AG04450 (cell line): ENCODE measurements around the gene PRCD. TPM values are rescaled to one million over a fixed set of nuclear protein-coding genes. Genes with fewer than 3 reads are reported as not detected.
A peak's percentile ranks its signal among the peaks of the same experiment; 100 is the strongest.
"Not testable (repeated sequence)": the region's sequence is repeated elsewhere in the genome, so short reads cannot be mapped to it uniquely, and the experiment has no call there.

Source experiments
- CTCF ChIA-PET: fragments of 300-600, 350-600 bp; formaldehyde crosslinking; extraction: SDS; loops from one replicate; lab custom pipeline; 2022; ENCODE audit warnings: antibody characterized with exemption, inconsistent platforms; lab: Charles Lee
- POLR2A ChIA-PET: fragments of 350-600 bp; formaldehyde crosslinking; extraction: SDS; loops from one replicate; lab custom pipeline; 2021; ENCODE audit warnings: antibody characterized with exemption, inconsistent platforms; lab: Yijun Ruan, JAX
- DNase-seq: peaks from one replicate; pipeline ENCODE4 v3.0.0-alpha.2; 2011; ENCODE audit warnings: low read depth, low spot score
- H3K27ac ChIP-seq: one replicate; pipeline ENCODE4 v1.5.1; 2012; ENCODE audit warnings: low read depth, low read length, control low read depth
- H3K27me3 ChIP-seq: one replicate; pipeline ENCODE4 v1.6.0; 2012; ENCODE audit warnings: low read length; ENCODE audit not compliant: control insufficient read depth, insufficient read depth
- H3K4me3 ChIP-seq: 2 replicates; pipeline ENCODE4 v1.5.1; 2011; ENCODE audit warnings: mild to moderate bottlenecking, low read depth, low read length, control low read depth
- H3K9me3 ChIP-seq: 2 replicates; pipeline ENCODE4 v1.5.1; 2012; ENCODE audit warnings: low read length; ENCODE audit not compliant: control insufficient read depth, insufficient read depth
- polyA plus RNA-seq: library from polyadenylated mRNA; depleted of rRNA; stranded (reverse); fragments of >200 nt; gene quantifications from 2 replicates; pipeline ENCODE4 v1.2.3, GENCODE V29; 2011
- TF ChIP-seq, protein P1 (sequence below): IDR thresholded peaks from 2 replicates; pipeline ENCODE4 v1.5.1; 2011; ENCODE audit warnings: low read depth, low read length, control low read depth, inconsistent platforms

Gene PRCD
- polyA plus RNA-seq, 1 experiment = 0.69 TPM

DNA sequence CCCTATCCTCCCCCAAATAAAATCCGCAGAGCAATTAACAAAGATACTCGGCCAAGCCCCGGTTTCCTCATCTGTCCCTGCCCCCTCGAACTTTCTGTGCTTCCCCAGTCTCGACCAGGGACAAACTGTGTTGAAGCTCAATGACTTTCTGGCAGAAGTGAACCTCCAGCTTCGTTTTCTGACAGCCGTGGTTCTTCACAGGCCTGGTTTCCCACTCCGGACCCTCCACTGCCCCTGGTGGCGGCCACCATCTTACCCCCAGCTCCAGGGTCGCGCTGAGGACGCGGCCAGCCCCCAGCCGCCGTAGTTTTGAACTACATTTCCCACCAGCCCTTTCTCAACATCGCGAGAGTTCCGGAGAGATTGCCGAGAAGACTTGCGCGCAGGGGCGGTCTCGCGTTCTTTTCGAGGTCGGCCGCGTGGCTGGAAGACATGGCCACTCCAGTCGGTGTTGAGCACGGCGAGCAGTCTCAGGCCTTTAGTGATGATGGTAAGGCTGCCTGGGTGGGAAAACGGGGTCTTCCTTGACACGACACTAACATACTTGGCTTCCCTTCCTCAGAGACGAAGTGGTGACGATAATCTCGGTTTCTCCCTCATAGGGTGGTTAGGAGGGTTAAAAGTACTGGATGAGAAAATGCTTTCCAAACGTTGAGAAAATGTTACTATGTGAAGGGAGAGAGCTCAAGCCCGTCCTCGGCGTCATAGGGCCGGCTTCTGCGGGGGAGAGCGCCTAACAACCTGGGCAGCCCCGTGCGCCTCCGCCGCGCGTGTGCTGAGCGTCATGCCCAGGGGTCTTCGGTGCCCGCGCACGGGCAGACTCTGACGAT, 17.7 kb downstream of the PRCD start:
- Histone ChIP-seq H3K9me3 (no peaks in the 10 kb centered on the region), H3K27ac (peak overlapping the region; percentile 68), H3K4me3 (peak overlapping the region; percentile 95), H3K27me3 (no peaks in the 10 kb centered on the region)
- ChIA-PET CTCF (interaction anchor here (0.6 to 4.3 kb wide), 13 partner anchors 9 to 159 kb away, joined by 3 to 23 read pairs (median 4); no protein-coding TSS in a partner anchor), POLR2A (interaction anchor here (0.7 to 2.6 kb wide), 12 partner anchors 11 to 1607 kb away, joined by 3 to 12 read pairs (median 4); partner anchors contain the start of genes CYGB and PRCD)
- TF ChIP-seq, protein P1, sequence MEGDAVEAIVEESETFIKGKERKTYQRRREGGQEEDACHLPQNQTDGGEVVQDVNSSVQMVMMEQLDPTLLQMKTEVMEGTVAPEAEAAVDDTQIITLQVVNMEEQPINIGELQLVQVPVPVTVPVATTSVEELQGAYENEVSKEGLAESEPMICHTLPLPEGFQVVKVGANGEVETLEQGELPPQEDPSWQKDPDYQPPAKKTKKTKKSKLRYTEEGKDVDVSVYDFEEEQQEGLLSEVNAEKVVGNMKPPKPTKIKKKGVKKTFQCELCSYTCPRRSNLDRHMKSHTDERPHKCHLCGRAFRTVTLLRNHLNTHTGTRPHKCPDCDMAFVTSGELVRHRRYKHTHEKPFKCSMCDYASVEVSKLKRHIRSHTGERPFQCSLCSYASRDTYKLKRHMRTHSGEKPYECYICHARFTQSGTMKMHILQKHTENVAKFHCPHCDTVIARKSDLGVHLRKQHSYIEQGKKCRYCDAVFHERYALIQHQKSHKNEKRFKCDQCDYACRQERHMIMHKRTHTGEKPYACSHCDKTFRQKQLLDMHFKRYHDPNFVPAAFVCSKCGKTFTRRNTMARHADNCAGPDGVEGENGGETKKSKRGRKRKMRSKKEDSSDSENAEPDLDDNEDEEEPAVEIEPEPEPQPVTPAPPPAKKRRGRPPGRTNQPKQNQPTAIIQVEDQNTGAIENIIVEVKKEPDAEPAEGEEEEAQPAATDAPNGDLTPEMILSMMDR = peak; percentile 70
- peak; percentile 91 for DNase-seq

DNA sequence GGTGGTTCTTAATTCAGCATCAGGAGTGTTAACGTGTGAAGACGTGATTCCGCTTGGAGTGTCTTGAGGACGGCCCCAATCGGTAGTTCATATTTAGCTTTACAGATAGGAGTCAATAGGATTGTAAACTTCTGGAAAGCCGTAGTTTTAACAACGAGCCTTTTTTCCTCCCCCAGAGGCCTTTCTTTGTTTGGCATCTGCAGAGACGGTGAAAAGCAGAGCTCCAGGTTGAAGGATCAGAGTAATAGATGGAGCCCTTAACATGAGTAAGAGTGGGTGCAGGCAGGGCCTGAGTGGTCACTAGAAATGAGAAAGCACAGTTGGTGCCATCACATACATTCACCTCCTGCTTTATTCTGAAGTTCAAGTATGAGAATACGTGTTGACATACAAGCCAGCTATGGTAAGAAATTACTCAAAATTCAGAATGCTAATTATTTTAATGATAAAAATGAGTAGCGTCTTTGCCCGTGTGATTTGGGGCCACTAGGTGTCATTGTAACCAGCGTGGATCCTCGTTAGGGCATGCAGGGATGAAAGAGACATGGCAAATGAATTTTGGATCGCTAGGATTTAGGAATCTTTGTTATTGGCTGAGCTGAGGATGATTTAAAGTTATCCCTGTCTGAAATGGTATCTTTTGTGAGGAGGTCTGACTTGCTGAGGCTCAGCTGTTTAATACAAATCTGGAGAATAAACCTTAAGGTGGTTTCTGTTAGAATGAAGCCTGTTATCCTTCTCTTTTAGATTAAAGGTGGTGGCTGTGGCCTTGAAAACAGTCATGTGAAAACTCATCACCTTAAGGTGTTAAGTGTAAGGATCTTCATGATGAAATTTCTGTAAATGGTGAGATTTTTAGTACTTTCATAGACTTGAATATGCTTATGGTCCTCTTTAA, 18.6 kb downstream of the PRCD start:
- Histone ChIP-seq H3K27ac (peak overlapping the region; percentile 68), H3K27me3 (no peaks in the 10 kb centered on the region), H3K9me3 (no peaks in the 10 kb centered on the region), H3K4me3 (peak overlapping the region; percentile 95)
- ChIA-PET CTCF (interaction anchor here (0.6 to 4.3 kb wide), 12 partner anchors 8 to 159 kb away, joined by 3 to 23 read pairs (median 4); no protein-coding TSS in a partner anchor), POLR2A (interaction anchor here (0.7 to 2.6 kb wide), 4 partner anchors 12 to 833 kb away, joined by 3 to 12 read pairs (median 8); no protein-coding TSS in a partner anchor)
- TF ChIP-seq, protein P1 = peak; percentile 45
- no peak for DNase-seq

GRCh38 chr17:76559460-76559859, 19.6 kb downstream of the PRCD start:
- H3K27me3 ChIP-seq, POLR2A ChIA-PET, DNase-seq, H3K9me3 ChIP-seq, H3K27ac ChIP-seq: not testable (repeated sequence)
- CTCF ChIA-PET = interaction anchor here (1.3 to 4.3 kb wide), 4 partner anchors 36 to 122 kb away, joined by 3 to 23 read pairs (median 7); no protein-coding TSS in a partner anchor
- H3K4me3 ChIP-seq = peak overlapping the region; percentile 95

- TF ChIP-seq, protein P1 = no peak
- DNase-seq = no peak
- H3K27me3 ChIP-seq = no peaks in the 10 kb centered on the region
- H3K27ac ChIP-seq = peak overlapping the region; percentile 11
- H3K9me3 ChIP-seq = no peaks in the 10 kb centered on the region
- POLR2A ChIA-PET = no interaction called here
- H3K4me3 ChIP-seq = peak overlapping the region; percentile 41
- CTCF ChIA-PET = interaction anchor here (0.6 to 2.2 kb wide), 6 partner anchors 31 to 155 kb away, joined by 3 to 9 read pairs (median 6); no protein-coding TSS in a partner anchor
These were observed 20.4 kb downstream of the PRCD start for GRCh38 chr17:76560036-76560876.
